Suprapubic skin (tissue), 3 donors: ENCODE results near the gene TMEM245.

ENCODE experiments used
- EP300 ChIP-seq: sonication (generic); formaldehyde crosslinking; IDR thresholded peaks from one replicate; pipeline ENCODE4 v1.6.1; 2017; ENCODE audit warnings: antibody characterized with exemption
- POLR2A ChIP-seq, 2 donors: fragments of 450-650 bp; IDR thresholded peaks; one replicate each; pipeline ENCODE4 v1.6.1; 2017; ENCODE audit warnings: antibody characterized with exemption in 2 of 2, mild to moderate bottlenecking in 2 of 2, moderate library complexity in 2 of 2
- TF ChIP-seq, protein P1 (sequence below), 2 donors: fragments of 200-600 bp in 1 of 2; fragments of 450-650 bp in 1 of 2; sonication (generic) in 1 of 2; IDR thresholded peaks; one replicate each; pipeline ENCODE4 v1.5.1; 2016 to 2019; ENCODE audit warnings: antibody characterized with exemption in 2 of 2, mild to moderate bottlenecking in 1 of 2, moderate library complexity in 1 of 2

DNA sequence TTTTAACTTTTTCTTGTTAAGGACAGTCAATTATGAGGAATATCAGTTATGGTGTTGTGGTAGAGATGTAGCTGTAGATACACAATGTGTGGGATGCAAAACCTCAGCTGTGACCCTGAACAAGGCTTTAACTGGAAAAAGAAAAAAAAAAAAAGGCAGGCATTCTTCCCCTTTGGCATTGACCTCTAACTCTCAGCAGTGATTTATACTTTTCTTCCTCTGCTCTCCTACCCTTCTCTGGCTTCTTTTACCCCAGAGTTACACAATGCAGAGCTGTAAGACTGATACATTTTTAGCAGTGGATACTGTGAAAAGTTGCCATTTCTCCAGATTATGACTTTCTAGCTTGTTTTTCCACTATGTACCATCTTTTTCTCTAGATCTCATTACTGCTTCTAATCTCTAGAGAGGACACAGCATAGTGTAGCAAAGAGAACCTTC, 108.5 kb downstream of the TMEM245 start:
- TF ChIP-seq, protein P1, sequence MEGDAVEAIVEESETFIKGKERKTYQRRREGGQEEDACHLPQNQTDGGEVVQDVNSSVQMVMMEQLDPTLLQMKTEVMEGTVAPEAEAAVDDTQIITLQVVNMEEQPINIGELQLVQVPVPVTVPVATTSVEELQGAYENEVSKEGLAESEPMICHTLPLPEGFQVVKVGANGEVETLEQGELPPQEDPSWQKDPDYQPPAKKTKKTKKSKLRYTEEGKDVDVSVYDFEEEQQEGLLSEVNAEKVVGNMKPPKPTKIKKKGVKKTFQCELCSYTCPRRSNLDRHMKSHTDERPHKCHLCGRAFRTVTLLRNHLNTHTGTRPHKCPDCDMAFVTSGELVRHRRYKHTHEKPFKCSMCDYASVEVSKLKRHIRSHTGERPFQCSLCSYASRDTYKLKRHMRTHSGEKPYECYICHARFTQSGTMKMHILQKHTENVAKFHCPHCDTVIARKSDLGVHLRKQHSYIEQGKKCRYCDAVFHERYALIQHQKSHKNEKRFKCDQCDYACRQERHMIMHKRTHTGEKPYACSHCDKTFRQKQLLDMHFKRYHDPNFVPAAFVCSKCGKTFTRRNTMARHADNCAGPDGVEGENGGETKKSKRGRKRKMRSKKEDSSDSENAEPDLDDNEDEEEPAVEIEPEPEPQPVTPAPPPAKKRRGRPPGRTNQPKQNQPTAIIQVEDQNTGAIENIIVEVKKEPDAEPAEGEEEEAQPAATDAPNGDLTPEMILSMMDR (IDR thresholded peaks at IDR 0.05), result no peak
- no peak for TF ChIP-seq POLR2A (IDR thresholded peaks at IDR 0.05)
- TF ChIP-seq EP300, result no peak
